K562 (cell line): ENCODE data around the gene HOXC10. TPM values are rescaled to one million over a fixed set of nuclear protein-coding genes. Genes with fewer than 3 reads are reported as not detected.
A peak's percentile ranks its signal among the peaks of the same experiment; 100 is the strongest.

Experiments
- CC2D1A ChIP-seq: fragments of 450-650 bp; IDR thresholded peaks from 2 replicates; pipeline ENCODE4 v1.6.1; 2017; ENCODE audit warnings: mild to moderate bottlenecking
- EGR1 ChIP-seq: fragments of 450-650 bp; conservative IDR thresholded peaks from 2 replicates; pipeline ENCODE4 v1.6.1; 2017; ENCODE audit warnings: mild to moderate bottlenecking
- ELF4 ChIP-seq: fragments of 450-650 bp; formaldehyde crosslinking; IDR thresholded peaks from 2 replicates; pipeline ENCODE4 v1.4.0; 2022; ENCODE audit warnings: missing genetic modification characterization
- NBN ChIP-seq: fragments of 450-650 bp; IDR thresholded peaks from 2 replicates; pipeline ENCODE4 v1.6.1; 2016; ENCODE audit warnings: low read depth, mild to moderate bottlenecking
- PHF21A ChIP-seq: fragments of 450-650 bp; IDR thresholded peaks from 2 replicates; pipeline ENCODE4 v1.6.1; 2017; ENCODE audit warnings: low read depth, borderline replicate concordance
- RAD21 ChIP-seq, 2 experiments: fragments of 250-450 bp in 1 of 2; fragments of 450-650 bp in 1 of 2; sonication (Bioruptor Pico) in 1 of 2; formaldehyde crosslinking in 1 of 2; IDR thresholded peaks in 1 of 2; conservative IDR thresholded peaks in 1 of 2; 2 replicates each; pipeline versions ENCODE4 v1.4.0 to v1.8.0; 2020 to 2022; ENCODE audit warnings: mild to moderate bottlenecking in 2 of 2, moderate library complexity in 1 of 2
- SIRT6 ChIP-seq: IDR thresholded peaks from one replicate; pipeline ENCODE4 v1.6.1; 2012; ENCODE audit warnings: low read depth, mild to moderate bottlenecking, control low read depth, inconsistent platforms, low read length, moderate library complexity
- ZC3H11A ChIP-seq: IDR thresholded peaks from 2 replicates; pipeline ENCODE4 v1.6.1; 2012; ENCODE audit warnings: low read depth, low read length, improper control_type of control experiment
- ZNF316 ChIP-seq: fragments of 450-650 bp; IDR thresholded peaks from 2 replicates; pipeline ENCODE4 v1.6.1; 2016
- ZNF584 ChIP-seq: fragments of 200-800 bp; sonication (Bioruptor generic); IDR thresholded peaks from 2 replicates; pipeline ENCODE4 v1.6.1; 2016; ENCODE audit warnings: low read depth, mild to moderate bottlenecking, missing genetic modification characterization, missing compliant biosample characterization
- polyA plus RNA-seq, 8 experiments: library from polyadenylated mRNA; depleted of rRNA in 4 of 8; stranded (reverse) in 5 of 8; unstranded in 3 of 8; fragments of >200 nt; fragmentation: Nextera tagmentation in 2 of 8; fragmentation: Illumina TruSeq in 1 of 8; extraction: Ambion mirVana in 2 of 8; extraction: Trizol in 1 of 8; gene quantifications; 2 replicates each; pipeline versions ENCODE4 v1.2.1 to v1.2.3, GENCODE V29; 2011 to 2014; ENCODE audit warnings: inconsistent platforms in 1 of 8, missing spikeins in 1 of 8
- total RNA-seq, 7 experiments: library from RNA; depleted of rRNA in 6 of 7; stranded (reverse); fragments of >200 nt in 6 of 7; fragmentation: Illumina TruSeq in 2 of 7; extraction: Trizol in 2 of 7; gene quantifications; 2 replicates each; pipeline versions ENCODE4 v1.2.1 to v1.2.3, GENCODE V29; 2011 to 2021; ENCODE audit warnings: low replicate concordance in 1 of 7
- TF ChIP-seq, protein P1 (sequence below), 2 experiments: fragments of 450-650 bp in 1 of 2; IDR thresholded peaks; 2 replicates each; pipeline ENCODE4 v1.6.1; 2011 to 2017; ENCODE audit warnings: low read depth in 2 of 2, antibody characterized with exemption in 1 of 2, borderline replicate concordance in 1 of 2, low read length in 1 of 2, mild to moderate bottlenecking in 1 of 2, mixed read lengths in 1 of 2; ENCODE audit not compliant: control insufficient read depth in 1 of 2
- TF ChIP-seq, protein P2 (sequence below), 2 experiments: fragments of 450-650 bp; IDR thresholded peaks; 2 replicates each; pipeline ENCODE4 v1.6.1; 2018; ENCODE audit warnings: mild to moderate bottlenecking in 2 of 2, low read depth in 1 of 2; ENCODE audit not compliant: partially characterized antibody in 2 of 2
- TF ChIP-seq, protein P3 (sequence below): fragments of 200-800 bp; sonication (Bioruptor generic); IDR thresholded peaks from 2 replicates; pipeline ENCODE4 v1.6.1; 2017; ENCODE audit warnings: missing genetic modification characterization, missing compliant biosample characterization
- TF ChIP-seq, protein P4 (sequence below): fragments of 450-650 bp; IDR thresholded peaks from 2 replicates; pipeline ENCODE4 v1.6.1; 2016

Gene HOXC10
- total and polyA plus RNA-seq, 9 of the 15 experiments (the other 6 are each of a cell fraction or from before 2014, with no cell fraction given), result 0.13 to 0.77 (median 0.35) TPM; not detected in 2

DNA sequence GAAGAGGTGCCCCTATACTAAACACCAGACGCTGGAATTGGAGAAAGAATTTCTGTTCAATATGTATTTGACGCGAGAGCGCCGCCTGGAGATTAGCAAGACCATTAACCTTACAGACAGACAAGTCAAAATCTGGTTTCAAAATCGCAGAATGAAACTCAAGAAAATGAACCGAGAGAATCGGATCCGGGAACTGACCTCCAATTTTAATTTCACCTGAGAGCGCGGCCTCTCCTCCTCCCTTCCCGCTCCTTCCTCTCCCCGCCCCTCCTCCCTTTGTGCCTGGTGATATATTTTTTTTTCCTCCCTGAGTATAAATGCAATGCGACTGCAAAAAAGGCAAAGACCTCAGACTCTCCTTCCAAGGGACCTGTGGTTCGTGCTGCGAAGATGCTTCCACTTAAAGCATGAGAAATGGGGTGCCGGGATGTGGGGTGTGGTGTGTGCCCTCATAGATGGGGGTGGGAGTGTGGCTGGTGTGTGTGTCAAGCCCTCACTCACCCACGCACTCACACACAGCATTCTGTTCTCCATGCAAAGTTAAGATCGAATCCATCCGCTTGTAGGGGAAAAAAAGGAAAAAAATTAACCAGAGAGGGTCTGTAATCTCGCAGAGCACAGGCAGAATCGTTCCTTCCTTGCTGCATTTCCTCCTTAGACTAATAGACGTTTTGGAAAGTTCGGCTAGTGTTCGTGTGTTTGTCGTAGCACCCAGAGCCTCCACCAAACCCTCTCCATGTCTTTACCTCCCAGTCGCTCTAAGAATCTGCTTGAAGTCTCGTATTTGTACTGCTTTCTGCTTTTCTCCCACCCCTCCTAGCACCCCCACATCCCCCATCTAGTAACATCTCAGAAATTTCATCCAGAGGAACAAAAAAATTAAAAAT is 4.5 kb downstream of the HOXC10 start (continued):
- TF ChIP-seq, protein P1, sequence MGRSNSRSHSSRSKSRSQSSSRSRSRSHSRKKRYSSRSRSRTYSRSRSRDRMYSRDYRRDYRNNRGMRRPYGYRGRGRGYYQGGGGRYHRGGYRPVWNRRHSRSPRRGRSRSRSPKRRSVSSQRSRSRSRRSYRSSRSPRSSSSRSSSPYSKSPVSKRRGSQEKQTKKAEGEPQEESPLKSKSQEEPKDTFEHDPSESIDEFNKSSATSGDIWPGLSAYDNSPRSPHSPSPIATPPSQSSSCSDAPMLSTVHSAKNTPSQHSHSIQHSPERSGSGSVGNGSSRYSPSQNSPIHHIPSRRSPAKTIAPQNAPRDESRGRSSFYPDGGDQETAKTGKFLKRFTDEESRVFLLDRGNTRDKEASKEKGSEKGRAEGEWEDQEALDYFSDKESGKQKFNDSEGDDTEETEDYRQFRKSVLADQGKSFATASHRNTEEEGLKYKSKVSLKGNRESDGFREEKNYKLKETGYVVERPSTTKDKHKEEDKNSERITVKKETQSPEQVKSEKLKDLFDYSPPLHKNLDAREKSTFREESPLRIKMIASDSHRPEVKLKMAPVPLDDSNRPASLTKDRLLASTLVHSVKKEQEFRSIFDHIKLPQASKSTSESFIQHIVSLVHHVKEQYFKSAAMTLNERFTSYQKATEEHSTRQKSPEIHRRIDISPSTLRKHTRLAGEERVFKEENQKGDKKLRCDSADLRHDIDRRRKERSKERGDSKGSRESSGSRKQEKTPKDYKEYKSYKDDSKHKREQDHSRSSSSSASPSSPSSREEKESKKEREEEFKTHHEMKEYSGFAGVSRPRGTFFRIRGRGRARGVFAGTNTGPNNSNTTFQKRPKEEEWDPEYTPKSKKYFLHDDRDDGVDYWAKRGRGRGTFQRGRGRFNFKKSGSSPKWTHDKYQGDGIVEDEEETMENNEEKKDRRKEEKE (IDR thresholded peaks at IDR 0.05; ENCODE audit: borderline replicate concordance in 1 of 2, control insufficient read depth in 1 of 2, low read depth in 2 of 2, low read length in 1 of 2), result no peak
- no peak for TF ChIP-seq ELF4 (CRISPR knock-in tag)
- TF ChIP-seq ZC3H11A, result no peak
- no peak for TF ChIP-seq ZNF316
- peak; percentile 76 for TF ChIP-seq EGR1
- peak; percentile 6; the same call in 1 of the 2 replicates for TF ChIP-seq NBN
- peak; percentile 20 to 52; a peak in 3 of 4 replicates for TF ChIP-seq RAD21 (CRISPR knock-in tag; conservative IDR thresholded peaks at IDR 0.05 in 1 of 2, IDR thresholded peaks at IDR 0.05 in 1 of 2)
- no peak for TF ChIP-seq ZNF584 (CRISPR knock-in tag)
- TF ChIP-seq CC2D1A, result no peak
- TF ChIP-seq SIRT6, result no peak
- TF ChIP-seq, protein P2, sequence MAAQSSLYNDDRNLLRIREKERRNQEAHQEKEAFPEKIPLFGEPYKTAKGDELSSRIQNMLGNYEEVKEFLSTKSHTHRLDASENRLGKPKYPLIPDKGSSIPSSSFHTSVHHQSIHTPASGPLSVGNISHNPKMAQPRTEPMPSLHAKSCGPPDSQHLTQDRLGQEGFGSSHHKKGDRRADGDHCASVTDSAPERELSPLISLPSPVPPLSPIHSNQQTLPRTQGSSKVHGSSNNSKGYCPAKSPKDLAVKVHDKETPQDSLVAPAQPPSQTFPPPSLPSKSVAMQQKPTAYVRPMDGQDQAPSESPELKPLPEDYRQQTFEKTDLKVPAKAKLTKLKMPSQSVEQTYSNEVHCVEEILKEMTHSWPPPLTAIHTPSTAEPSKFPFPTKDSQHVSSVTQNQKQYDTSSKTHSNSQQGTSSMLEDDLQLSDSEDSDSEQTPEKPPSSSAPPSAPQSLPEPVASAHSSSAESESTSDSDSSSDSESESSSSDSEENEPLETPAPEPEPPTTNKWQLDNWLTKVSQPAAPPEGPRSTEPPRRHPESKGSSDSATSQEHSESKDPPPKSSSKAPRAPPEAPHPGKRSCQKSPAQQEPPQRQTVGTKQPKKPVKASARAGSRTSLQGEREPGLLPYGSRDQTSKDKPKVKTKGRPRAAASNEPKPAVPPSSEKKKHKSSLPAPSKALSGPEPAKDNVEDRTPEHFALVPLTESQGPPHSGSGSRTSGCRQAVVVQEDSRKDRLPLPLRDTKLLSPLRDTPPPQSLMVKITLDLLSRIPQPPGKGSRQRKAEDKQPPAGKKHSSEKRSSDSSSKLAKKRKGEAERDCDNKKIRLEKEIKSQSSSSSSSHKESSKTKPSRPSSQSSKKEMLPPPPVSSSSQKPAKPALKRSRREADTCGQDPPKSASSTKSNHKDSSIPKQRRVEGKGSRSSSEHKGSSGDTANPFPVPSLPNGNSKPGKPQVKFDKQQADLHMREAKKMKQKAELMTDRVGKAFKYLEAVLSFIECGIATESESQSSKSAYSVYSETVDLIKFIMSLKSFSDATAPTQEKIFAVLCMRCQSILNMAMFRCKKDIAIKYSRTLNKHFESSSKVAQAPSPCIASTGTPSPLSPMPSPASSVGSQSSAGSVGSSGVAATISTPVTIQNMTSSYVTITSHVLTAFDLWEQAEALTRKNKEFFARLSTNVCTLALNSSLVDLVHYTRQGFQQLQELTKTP (IDR thresholded peaks at IDR 0.05; ENCODE audit: low read depth in 1 of 2, partially characterized antibody in 2 of 2), result peak in 1 of 2 experiments; percentile 14
- TF ChIP-seq PHF21A, result no peak
- TF ChIP-seq, protein P3, sequence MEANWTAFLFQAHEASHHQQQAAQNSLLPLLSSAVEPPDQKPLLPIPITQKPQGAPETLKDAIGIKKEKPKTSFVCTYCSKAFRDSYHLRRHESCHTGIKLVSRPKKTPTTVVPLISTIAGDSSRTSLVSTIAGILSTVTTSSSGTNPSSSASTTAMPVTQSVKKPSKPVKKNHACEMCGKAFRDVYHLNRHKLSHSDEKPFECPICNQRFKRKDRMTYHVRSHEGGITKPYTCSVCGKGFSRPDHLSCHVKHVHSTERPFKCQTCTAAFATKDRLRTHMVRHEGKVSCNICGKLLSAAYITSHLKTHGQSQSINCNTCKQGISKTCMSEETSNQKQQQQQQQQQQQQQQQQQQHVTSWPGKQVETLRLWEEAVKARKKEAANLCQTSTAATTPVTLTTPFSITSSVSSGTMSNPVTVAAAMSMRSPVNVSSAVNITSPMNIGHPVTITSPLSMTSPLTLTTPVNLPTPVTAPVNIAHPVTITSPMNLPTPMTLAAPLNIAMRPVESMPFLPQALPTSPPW (CRISPR knock-in tag), result peak; percentile 39; the same call in 1 of the 2 replicates
- TF ChIP-seq, protein P4, sequence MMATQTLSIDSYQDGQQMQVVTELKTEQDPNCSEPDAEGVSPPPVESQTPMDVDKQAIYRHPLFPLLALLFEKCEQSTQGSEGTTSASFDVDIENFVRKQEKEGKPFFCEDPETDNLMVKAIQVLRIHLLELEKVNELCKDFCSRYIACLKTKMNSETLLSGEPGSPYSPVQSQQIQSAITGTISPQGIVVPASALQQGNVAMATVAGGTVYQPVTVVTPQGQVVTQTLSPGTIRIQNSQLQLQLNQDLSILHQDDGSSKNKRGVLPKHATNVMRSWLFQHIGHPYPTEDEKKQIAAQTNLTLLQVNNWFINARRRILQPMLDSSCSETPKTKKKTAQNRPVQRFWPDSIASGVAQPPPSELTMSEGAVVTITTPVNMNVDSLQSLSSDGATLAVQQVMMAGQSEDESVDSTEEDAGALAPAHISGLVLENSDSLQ, result peak; percentile 27; the same call in 1 of the 2 replicates
